Mesenteric fat pad (tissue), 1 donor: Measurements from ENCODE around the gene MYO16. TPM values are rescaled to one million over a fixed set of nuclear protein-coding genes. Genes with fewer than 3 reads are reported as not detected.

ENCODE experiments used
- DNase-seq: peaks from one replicate; pipeline ENCODE4 v3.0.0-alpha.2; 2020; ENCODE audit warnings: low spot score
- total RNA-seq: library from RNA; stranded (reverse); fragmentation: NEBNext Ultra II Directional; extraction: Animal tissue kit (Norgen Biotek cat#: 25700); gene quantifications from one replicate; pipeline ENCODE4 v1.2.1, GENCODE V29; 2021
- donor health status: DM: yes; HTN: yes; CAD: no.

MYO16 gene
- total RNA-seq, 1 donor from 2014 or later: 0.67 TPM

DNA sequence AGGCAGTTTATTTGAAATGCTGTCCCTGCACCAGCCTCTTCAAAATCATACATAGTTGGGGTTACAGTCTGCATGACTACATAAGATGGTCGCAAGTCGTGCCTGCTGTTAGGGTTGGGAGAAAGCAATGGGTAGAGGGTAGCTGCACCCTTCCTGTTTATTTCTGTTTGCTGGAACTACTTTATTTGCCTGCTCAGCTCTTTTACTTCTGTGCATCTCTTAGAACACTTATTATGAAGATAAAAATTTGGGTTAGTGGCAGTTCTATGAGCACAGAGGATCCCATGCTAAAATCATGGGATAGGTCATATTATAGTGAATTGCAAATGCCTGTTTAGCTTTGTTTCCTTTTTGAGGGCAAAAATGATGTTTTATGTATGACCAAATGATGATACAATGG lies 160.1 kb downstream of the MYO16 start:
- DNase-seq: no peak

DNA sequence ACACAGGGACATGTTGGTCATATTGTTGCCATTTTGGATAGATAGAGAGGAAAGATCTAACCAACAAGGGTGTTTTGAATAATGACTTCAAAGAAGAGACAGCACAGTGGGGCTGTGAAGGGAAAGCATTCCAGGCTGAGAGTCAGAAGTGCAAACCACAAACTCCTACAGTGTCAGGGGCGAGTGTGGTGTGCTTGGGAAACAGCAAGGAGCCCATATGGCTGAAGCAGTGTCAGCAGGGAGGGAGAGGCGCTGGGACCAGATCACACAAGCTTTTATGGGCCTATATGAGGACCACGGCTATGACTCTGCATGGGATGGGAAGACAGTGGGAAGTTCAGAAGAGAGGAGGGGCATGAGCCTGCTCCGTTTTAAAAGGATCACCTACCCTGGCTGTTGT lies 166.4 kb downstream of the MYO16 start:
- no peak for DNase-seq

DNA sequence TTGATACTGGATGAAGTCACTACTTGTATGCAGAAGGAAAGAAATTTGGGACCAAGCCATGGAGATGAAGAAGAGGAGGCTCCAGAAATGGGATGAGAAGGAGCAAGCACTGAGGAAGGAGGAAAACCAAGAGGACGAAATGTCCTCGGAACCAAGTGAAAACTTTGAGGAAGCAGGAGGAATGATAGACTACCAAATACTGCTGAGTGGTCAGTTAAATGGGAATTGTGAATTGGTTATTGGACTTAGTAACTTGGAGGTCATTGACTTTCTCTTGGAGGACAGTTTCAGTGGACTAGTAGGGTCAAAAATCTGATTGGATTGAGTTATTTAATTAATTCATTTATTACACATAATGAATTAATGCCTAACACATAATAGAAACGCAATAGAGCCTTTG lies 167.9 kb downstream of the MYO16 start:
- no peak for DNase-seq

DNA sequence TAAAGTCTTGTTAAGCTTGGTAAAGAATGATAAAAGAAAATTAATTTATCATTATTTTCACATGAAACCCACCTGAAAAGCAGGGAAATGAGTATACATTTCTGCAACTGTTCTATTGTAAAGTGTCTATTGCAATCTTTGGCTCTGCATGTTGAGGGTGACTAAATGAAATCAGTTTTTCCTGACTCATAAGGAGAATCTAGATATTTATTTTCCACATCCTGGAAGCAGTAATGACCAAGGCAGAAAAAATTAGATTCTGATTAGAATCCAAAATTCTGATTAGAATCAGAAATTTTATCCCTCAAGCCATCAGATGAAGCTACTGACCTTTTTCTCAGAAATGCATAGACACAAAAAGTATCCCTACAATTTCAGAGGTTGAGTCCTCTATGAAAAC lies 178.4 kb downstream of the MYO16 start:
- DNase-seq: no peak

DNA sequence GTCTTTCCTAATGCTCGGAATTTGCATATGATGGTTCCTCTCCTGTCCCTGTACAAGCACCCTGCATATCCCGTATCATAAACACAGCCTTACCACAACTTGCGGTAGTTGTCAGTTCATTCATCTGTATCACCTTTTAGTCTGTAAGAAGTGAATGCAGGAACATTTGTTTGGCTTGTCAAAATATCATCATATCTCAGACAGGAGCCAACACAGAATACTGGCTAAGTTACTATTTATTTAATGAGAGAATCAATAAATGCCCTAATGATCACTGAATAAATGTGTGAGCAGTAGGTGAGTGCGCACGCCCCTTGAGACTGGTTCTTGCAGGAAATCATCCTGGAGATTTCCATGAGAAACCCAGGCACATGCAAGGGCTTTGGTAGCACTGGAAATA lies 182.8 kb downstream of the MYO16 start:
- DNase-seq: no peak

DNA sequence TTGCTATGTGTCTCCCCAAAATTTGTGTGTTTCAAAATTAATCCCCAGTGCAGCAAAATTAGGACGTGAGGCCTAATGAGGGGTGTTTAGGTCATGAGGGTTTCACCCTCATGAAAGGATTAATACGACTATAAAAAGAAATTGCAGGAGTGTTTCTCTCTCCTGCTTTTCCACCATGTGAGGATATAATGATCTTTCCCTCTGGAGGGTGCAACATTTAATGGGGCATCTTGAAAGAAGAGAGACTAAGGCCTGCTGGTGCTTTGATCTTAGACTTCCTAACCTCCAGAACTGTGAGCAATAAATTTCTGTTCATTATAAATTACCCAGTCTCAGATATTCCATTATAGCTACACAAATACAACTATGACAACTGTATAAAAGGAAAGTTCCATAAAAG lies 183.2 kb downstream of the MYO16 start:
- no peak for DNase-seq

DNA sequence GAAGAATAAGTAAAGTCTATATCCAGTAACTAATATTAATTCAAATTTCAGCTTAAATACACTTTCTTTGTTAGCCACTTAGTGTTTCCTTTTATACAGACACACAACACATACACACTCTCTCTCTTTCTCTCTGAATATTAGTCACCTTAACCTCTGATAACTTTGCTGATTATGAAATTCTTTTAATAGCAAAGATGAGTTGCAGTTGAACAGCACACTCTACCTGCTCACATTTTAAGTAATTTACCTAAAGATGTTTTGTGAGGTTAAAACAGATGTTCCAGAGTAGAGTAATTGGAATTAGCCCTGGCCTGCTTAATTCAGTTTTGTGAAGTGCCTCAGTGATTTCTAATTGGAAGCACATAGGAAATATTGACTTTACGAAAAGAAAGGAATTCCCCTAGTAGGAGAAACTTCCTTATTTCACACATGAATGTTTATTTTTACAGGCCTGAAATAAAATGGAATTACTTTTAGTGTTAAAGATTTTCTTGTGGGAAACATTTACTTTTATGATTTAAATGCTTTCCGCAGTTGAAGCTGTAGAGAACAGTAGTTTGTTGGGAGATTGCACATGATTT lies 184.3 kb downstream of the MYO16 start:
- DNase-seq: no peak

DNA sequence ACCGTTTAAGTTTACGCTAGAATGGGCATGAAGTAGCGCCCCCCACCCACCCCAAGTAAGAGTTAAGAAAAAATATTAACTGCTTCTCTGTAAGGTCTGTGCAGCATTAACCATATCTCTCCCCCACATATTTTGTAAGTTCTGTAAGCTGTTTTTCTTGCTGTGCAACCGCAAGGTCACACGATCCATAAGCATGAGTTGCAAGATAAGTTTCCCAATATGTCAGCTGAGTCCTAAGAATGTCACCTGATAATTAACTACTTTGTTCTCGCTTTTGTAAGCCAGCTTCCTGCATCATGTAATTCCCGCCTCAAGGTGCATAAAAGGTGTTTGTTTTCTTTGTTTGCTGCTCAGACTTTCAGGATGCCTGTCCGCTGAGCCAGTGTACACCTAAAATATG lies 187.0 kb downstream of the MYO16 start:
- no peak for DNase-seq

DNA sequence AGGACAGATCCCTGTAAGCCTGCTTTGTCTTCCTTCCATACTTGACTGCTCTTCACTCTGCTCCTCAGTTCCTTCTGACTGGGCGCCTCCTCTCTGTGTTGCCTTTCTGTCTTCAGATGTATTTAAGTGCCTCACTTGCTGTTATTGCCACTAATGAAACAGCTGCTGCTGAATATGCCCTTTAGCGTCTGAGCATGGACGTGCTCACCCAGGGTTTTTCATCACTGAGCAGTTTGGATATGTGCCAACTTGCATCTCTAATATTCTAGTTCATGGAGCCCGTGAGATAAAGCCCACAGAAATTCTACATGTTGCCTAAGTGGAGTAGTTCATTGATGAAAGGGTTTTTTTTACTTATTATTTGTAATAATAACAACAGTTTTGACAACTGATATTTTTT lies 198.2 kb downstream of the MYO16 start:
- DNase-seq: no peak

DNA sequence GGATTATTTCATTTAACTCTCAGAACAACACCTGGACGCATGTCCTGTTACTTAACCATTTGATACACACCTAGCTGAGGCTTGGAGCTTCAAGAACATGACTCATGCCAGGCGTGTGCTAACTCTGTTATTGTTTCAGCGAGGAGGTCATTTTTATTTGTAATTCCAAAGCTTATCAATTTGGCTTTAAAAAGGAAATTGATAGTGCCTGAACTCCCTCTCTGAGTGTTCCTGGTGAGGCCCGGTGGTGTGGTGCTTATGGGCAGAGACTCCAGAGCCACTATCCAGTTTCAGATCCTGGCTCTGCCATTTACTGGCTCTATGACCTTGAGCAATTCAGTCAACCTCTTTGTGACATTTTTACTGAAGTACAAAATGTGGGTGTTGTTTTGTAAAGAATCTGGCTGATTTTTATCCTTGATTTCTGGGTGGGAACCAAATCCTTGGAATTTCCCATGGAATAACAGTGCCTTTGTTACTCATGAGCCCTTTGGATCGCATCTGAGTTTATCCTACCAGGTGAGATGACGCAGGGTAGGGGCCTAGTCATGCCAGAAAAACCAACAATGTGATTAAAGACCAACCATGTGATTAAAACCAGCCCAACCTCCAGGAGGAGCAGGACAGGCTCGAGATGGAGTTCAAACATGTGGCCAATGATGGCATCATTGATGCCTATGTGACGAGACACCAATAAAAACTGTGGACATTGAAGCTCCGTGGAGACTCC lies 198.8 kb downstream of the MYO16 start:
- DNase-seq: no peak

DNA sequence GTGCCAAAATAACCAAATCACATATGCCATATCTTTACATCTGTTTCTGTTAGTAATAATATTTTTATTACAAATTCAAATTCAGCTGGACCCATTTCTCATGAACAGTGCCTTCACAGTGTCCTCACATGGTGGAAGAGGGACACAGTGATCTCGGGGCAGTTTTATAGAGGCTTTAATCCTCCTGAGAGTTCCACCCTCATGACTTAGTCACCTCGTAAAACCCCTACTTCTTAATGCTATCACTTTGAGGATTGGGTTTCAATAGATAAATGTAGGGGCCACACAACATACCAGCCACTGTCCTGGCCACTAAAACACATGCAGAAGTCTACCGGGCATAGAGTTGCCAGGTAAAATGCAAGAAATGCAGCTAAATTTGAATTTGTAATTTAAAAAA lies 201.5 kb downstream of the MYO16 start:
- no peak for DNase-seq

DNA sequence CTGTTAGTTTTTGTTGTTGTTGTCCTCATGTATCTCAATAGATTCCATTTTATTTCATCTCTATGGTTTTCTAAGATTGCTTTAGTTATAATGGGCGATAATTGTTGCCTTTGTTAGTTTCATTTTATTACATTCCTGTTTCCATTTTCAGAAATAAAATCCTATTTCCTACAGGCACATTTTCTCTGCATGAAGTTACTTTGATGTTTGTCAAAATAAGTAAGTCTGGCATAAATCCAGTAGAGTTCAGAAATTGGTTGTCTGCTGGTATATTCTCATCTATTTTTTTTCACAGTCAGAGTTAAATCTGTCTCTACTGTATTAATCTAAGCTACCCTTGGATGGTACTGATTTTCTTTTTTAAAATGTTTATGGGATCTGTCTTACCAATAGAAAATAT lies 204.1 kb downstream of the MYO16 start:
- DNase-seq: no peak

DNA sequence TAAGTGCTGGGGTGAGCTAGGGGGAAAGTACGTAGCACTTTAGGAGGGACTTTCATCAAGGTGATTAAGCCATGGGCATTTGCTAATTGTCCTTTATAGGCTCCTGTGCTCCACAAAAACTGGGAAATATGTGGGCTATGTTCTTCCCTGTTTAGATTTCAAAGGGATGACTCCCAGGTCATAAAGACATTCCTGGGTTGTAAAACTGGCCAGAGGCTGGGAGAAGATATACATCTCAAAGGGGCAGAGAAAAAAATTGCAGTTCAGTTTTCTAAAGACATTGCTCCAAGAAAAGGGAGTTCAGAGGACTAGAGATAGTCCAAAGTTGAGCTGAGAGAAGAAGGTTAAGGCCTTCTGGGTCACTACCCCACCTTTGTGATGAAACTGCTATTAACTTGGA lies 204.8 kb downstream of the MYO16 start:
- DNase-seq: no peak

DNA sequence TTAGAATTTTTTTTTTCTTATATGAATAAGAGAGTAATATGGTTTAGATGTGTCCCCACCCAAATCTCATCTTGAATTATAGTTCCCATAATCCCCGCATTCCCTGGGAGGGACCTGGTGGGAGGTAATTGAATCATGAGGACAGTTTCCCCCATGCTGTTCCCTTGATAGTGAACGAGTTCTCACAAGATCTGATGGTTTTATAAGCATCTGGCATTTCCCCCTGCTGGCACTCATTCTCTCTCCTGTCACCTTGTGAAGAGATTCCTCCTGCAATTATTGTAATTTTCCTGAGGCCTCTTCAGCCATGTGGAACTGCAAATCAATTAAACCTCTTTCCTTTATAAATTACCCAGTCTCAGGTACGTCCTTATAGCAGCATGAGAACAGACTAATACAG lies 205.7 kb downstream of the MYO16 start:
- no peak for DNase-seq

DNA sequence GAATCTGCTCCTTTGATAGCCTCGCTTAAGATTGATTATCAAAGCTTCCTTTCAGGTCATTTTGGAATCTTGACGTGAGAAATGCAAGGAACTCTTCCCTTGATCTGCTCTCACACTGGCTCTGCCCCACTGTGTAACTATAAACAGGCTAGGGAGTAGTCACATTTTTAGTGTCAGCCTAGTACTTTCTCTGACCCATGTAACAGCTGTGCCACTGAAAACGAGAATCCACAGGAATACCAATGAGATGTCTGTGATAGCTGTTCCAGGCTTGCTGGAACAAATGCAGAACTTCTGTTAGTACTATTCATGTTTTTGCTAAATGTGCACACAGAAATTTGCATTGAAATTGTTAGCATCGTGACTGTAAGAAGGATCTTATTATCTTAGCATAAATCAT lies 221.3 kb downstream of the MYO16 start:
- no peak for DNase-seq

DNA sequence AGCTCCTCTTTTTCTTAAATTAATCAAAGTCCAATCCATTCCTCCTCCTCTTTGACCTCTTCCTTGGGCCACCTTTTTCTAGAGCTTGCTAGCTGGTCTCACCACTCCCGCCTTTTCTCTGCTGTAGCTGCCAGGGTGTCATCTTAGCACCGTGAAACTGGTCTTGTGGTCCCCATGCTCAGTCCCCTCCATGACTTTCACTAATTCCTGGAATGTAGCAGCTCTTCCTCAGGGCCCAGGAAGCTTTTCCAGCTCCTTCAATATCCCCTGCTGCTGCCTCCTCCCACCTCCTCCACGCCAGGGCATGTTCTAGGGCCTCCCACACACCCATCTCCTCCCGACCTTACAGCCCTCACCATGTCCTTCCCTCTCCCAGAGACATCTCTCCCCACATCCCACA lies 222.2 kb downstream of the MYO16 start:
- no peak for DNase-seq

DNA sequence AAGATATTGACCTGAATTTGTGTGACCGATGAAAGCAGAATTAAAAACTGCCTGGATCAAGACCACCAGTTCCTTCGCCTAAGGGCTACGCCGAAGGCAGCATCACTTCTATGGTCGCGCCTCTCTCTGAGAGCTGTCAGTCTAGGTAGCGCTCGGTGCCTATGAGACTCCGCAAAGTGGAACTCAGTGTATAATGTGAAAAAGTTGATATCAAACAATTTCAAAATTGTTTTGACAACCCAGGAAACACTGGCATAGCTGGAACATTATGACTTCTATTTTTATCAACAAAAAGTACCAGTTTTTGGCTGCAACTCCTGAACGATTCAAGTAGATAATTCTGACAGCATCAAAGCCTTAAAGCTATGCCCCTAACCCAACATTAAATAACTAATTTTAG lies 223.6 kb downstream of the MYO16 start:
- DNase-seq: no peak

DNA sequence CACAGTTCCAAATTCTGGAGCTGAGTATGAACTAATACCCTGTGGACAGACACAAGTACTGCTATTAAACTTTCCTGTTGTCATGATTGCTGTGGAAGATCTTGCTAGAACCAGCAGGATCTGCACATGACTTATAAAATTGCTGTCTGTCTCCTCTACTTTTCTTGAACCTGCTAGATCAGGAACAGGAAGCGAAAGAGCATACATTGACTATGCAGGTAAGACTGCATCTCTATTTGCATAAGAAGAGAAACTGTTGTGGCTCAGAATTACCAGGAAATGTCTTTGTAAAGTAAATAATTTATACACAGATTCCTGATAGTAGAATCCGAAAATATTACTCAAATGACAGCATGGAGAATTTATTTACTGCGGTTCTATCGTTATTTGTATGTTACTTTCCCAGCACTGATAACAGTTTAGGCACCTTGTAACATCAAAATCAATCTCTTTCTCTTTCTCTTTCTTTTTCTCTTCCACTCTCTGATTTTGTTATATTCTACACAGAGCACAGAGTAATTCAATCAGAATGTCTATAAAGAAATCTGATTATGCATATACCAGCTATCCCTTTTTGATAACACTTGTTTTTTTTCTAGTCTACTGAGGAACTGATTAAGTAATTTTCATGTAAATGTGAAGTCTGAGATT lies 226.5 kb downstream of the MYO16 start:
- no peak for DNase-seq

DNA sequence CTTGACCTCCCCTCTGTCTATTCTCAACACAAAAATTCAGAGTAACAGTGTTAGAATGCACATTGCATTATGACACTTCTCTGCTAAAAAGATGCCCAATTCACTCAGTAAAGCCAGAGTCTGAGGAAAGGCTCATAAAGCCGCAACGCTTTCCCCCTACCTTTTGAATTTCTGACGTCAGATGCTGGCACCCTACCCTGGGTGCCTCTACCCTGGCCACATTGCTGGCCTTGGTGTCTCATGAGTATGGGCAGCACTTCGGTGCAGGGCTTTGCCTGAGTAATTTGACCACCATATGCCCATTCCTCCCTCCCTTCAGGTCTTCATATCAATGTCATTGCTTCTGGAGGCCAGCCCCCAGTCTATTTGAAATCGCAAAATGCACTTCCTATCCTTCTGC lies 229.3 kb downstream of the MYO16 start:
- no peak for DNase-seq

DNA sequence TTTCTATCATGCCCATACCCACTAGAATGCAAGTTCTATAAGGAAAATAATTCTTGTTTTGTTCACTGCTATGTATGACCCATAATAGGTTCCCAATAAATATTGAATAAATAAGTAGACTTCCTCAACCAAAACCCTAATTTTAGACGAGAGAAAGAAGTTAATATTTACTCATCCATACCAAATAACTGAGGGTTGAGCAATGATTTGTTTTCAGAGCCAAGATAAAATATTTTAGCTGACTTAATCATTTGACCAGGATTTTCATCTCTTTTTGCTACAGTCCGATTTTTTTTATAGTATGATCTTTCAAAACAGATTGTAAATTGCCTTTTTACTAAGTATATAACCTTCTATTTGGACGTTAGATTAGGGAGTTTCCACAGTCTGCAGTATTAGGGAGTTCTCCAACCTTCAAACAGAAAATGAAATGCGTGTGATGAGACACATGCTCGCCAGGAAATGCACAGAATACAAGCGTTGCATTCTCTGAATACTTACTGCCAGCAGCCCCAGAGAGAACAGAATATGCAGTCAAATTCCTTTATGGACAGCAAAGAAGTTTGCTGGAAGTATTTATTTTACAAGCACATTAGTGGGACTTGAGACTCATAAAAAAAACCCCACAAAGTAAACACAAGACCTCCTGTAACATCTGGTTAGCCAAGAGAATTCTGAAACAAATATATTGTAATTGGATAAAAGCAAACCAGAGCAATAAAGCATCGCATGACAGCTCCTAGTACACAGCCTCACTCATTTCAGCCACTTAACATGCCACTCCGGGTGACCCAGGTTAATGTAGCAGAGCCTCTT lies 230.0 kb downstream of the MYO16 start:
- no peak for DNase-seq

DNA sequence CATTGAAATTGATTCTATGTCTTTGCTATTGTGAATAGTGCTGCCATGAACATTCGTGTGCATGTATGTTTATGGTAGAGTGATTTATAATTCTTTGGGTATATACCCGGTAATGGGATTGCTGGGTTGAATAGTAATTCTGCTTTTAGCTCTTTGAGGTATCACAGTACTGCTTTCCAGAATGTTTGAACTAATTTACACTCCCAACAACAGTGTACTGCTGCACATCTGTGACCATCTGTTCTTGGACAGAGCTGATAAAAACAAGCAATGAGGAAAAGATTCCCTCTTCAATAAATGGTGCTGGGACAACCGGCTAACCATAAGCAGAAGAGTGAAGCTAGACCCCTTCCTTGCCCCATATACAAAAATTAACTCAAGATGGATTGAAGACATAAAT lies 231.0 kb downstream of the MYO16 start:
- no peak for DNase-seq

DNA sequence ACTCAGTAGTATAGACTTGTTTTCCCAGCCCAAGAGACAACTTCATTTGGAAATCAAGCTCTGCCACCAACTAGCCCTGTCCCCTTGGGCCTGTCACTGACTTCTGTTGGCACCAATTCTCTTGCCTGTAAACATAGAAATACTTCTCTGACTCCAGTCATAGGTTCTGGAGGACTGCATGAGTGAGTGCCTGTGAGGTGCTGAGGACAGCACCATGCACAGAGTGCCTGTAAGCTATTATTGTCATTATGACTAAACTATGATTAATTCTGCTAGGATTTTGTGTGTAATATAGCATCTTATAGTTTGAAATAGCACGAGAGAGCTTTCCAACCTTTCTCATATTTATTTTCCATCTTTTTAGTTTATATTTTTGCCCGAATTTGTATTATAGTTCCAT lies 247.9 kb downstream of the MYO16 start:
- DNase-seq: no peak
